GM13976 (cell line): ENCODE data around the gene TMEM156.

Experiments
- DNase-seq: peaks from one replicate; pipeline ENCODE4 v3.0.0; 2012; ENCODE audit warnings: low spot score
- CTCF ChIP-seq: IDR thresholded peaks from 2 replicates; pipeline ENCODE4 v1.5.1; 2012; ENCODE audit warnings: borderline replicate concordance, mild to moderate bottlenecking; ENCODE audit not compliant: insufficient read depth; ENCODE audit errors: extremely low read depth, missing control alignments, control extremely low read depth
- in situ Hi-C: fragments of 300-500 bp; cut with MboI; formaldehyde crosslinking; loops from one replicate; pipeline ENCODE4 v1.12.0; 2022; ENCODE audit warnings: low sequenced_read_pairs, mixed read lengths, inconsistent platforms; ENCODE audit not compliant: unreplicated experiment

Gene TMEM156

GRCh38 chr4:38925492-38926413 is 106.5 kb downstream of the TMEM156 start:
- no peak for TF ChIP-seq CTCF
- no peak for DNase-seq
- in situ Hi-C loops, result no loop called here

- in situ Hi-C loops, result no loop called here
- no peak for DNase-seq
- no peak for TF ChIP-seq CTCF
Measured at GRCh38 chr4:38924353-38924752, 107.9 kb downstream of the TMEM156 start.

- no peak for TF ChIP-seq CTCF
- DNase-seq, result no peak
- in situ Hi-C loops, result no loop called here
Measured at GRCh38 chr4:38923746-38924145, 108.5 kb downstream of the TMEM156 start.

GRCh38 chr4:38921151-38921550 is 111.1 kb downstream of the TMEM156 start:
- in situ Hi-C loops, result no loop called here
- DNase-seq, result no peak

GRCh38 chr4:38920677-38921076 is 111.5 kb downstream of the TMEM156 start:
- no peak for DNase-seq
- no peak for TF ChIP-seq CTCF
- in situ Hi-C loops, result no loop called here

More at GRCh38 chr4:38921151-38921550, 111.1 kb downstream of the TMEM156 start:
- TF ChIP-seq CTCF, result no peak

GRCh38 chr4:38920186-38920585 is 112.0 kb downstream of the TMEM156 start:
- in situ Hi-C loops, result no loop called here
- no peak for TF ChIP-seq CTCF
- no peak for DNase-seq

GRCh38 chr4:38919494-38919893 is 112.7 kb downstream of the TMEM156 start:
- no peak for TF ChIP-seq CTCF
- DNase-seq, result no peak
- in situ Hi-C loops, result no loop called here
